SIG-M5 (cell line): ENCODE measurements around the gene CACNA1B.
"Not testable (repeated sequence)": the region's sequence is repeated elsewhere in the genome, so short reads cannot be mapped to it uniquely, and the experiment has no call there.

ENCODE experiments used
- DNase-seq: peaks from one replicate; lab custom pipeline; 2025; lab: John Stamatoyannopoulos, UW

CACNA1B gene

DNA sequence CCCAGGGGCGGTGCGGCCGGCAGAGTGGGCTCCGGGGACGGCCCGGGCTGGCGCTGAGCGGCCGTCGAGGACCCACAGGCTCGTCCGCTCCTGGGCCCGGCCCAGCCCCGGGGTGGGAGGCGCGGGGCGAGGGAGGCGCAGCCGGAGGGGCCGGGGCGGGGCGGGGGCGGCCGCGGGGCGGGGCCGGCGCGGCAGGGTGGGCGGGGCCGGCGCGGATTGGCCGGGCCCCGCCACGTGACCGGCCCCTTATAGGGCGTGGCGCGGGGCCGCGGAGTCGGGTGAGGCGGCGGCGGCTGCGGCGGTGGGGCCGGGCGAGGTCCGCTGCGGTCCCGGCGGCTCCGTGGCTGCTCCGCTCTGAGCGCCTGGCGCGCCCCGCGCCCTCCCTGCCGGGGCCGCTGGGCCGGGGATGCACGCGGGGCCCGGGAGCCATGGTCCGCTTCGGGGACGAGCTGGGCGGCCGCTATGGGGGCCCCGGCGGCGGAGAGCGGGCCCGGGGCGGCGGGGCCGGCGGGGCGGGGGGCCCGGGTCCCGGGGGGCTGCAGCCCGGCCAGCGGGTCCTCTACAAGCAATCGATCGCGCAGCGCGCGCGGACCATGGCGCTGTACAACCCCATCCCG is at the start of gene CACNA1B:
CACNA1B (plus strand) TSS at position 277 of the 617 bp plus-strand sequence; CDS start at position 429, 152 bp downstream.
- DNase-seq, result not testable (repeated sequence)

DNA sequence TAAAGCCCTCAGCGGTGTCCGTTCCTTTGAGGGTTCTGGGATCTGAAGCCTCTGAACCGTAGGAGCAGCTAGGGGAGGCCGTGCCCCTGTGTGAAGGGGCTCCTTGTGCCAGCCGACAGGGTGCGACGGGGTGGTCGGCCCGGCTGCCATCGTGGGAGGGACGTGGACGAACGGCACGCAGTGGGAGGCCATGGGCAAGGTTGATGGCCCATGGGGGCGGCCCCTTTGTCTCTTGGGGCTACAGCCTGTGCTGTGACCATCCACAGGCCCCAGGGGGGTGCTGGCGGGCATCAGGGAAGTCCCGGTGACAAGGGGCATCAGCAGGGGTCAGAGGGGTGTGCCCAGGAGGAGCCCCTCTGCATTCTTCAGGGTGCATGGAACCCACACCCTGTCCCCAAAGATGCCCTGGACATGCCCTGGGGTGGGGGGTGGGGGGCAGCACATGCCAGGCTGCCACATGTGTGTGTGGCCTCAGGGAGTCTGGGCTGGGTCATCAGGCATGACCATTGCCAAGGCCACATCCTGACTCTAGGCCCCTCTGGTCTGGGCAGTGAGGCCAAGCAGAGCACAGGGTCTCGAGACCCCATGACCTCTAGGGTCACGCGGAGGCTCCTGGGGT is 49.6 kb upstream of the CACNA1B start:
- no peak for DNase-seq

DNA sequence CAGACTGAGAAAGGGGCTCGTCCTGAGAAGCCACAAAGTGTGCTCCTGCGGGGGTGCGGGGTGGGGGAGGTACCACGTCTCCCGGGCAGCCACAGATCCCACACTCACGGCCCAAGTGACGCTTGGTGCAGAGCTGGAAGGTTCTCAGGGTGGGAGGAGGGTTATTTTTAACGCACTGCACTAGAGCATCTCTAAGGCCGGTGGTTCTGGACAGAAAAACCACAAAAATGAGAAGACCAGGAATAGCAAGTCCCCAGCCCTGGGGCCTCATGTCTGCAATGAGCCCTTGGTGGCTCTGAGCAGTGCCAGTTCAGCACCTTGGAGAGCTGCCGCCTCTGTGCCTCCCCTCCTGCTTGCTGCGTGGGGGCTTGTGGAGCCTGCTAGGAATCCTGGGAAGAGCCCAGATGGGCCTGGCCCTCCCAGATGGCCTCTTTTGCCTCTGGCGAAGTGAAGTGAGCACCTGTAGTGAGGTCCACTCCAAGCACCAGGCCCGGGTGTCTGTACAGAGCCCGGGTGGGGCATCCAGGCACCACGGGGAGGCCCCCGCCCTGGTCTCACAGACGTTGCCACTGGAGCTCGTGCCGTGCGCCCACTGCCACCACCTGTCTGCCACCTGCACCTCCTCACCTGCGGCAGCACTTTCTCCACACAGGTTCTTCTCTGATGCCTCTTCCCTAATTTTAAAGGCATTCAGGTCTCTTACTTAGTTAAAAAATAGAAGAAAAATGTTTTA is 48.9 kb upstream of the CACNA1B start:
- DNase-seq, result no peak

DNA sequence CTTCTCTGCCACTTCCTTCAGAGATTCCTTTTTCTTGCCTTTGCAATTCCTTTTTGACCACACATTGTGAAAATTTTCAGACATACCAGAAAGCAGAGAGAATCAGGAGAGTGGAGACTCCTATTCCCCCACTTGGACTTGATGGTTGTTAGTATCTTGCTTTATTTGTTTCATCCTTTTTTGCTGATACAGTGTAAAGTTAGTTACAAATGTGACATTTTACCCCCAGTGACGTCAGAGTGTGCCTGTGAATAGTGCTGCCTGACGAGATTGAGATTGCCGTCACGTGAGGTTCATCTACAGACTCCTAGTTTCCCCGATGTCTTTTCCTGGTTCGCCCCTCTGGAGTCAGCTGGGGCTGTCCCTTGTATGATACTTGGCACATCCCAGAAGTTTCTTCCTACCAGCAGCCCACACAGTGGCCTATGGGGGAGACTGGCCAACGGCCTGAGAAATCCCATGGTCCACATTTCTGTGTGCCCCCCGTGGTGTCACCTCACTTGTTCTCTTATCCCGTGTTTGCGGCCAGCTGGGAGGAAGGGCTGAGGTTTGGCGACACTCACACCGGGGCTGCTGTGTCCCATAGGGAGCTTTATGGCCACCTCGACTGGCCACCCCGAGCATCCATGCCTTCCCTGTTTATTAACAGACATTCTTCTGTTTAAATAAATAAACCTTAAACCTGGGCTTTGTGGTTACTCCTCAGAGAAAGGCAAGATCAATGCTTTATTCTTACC is 48.2 kb upstream of the CACNA1B start:
- DNase-seq, result no peak

DNA sequence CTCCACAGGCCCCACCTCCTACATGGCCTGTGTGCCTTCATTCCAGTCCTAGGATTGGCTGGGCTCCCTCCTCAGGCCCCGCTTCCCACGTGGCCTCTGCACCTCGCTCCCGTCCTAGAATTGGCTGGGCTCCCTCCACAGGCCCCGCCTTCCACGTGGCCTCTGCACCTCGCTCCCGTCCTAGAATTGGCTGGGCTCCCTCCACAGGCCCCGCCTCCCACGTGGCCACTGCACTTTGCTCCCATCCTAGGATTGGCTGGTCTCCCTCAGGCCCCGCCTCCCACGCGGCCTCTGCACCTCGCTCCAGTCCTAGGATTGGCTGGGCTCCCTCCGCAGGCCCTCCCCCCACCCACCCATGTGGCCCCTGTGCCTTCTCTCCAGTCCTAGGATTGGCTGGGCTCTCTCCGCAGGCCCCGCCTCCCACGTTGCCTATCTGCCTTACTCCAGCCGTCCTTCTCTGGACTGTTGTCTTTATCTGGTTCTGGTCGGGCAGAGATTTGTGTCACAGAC is 45.3 kb upstream of the CACNA1B start:
- no peak for DNase-seq

DNA sequence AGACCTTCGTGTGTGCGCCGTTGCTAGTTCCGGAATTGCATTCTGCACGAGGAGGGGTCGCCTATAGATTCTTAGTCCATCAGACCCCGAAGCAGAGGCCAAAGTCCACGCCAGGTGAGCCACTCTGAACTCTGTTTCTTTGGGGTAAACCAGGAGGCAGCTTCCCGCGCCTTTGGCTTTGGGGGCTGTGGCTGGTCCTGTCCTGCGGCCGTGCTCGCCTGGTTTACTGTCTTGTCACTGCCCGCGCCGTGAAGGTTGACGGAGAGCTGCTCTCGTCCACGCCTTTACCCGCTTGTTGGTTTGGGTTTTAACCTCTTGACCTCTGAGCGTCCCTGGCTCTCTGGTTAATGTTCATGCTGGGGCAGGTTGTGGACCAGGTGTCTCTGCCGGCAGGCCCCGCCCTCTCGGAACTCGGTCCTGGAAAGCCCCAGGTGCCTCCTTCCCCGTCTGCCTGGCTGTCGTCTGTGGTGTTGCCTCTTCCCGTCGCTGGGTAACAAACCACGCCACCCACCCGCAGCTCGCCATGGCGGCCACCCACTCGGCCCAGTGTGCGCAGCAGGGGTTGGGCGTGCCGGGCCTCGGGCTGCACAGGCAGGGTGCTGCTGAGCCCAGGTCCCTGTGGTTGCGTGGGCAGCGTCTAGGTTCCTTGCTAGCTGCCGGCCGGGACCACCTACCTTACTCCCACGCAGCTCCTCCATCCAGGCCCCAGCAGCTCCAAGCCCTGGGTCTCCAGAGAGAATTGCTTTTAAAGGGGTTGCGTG is 44.6 kb upstream of the CACNA1B start:
- no peak for DNase-seq

DNA sequence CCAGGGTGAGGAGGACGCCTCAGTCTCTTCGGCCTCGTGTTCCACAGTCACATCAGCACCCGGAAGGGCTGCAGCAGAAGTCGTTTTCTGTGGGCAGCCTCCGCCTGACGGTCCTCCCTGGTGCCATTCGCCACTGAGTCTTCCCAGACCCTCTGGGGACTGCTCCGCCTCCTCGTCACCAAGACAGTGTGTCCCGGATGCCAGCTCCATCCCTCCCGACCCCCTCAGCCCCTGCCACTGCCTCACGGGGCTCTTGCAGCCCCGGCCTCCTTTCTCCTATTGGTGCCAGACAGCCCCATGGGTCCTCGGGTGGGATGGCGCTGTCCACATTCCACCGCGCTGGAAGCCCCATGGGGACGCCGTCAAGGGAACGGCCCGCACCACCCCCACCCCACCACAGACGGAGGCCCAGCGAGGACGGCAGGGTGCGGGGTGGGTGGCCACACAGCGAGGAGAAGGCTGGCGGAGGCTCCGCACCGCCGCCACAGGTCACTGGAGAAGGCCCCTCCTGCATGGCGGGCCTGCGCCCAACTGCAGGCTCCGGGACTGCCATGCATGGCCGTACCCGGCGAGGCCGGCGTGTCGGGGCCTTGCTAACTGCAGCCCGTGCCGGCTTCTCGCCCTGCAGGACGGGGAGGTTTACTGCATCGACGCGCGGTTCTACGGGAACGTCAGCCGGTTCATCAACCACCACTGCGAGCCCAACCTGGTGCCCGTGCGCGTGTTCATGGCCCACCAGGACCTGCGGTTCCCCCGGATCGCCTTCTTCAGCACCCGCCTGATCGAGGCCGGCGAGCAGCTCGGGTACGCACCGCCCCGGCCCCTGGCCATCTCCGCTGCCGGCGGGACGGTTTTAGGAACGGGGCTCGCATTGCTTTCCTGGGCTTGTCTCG is 43.6 kb upstream of the CACNA1B start:
- DNase-seq, result no peak

DNA sequence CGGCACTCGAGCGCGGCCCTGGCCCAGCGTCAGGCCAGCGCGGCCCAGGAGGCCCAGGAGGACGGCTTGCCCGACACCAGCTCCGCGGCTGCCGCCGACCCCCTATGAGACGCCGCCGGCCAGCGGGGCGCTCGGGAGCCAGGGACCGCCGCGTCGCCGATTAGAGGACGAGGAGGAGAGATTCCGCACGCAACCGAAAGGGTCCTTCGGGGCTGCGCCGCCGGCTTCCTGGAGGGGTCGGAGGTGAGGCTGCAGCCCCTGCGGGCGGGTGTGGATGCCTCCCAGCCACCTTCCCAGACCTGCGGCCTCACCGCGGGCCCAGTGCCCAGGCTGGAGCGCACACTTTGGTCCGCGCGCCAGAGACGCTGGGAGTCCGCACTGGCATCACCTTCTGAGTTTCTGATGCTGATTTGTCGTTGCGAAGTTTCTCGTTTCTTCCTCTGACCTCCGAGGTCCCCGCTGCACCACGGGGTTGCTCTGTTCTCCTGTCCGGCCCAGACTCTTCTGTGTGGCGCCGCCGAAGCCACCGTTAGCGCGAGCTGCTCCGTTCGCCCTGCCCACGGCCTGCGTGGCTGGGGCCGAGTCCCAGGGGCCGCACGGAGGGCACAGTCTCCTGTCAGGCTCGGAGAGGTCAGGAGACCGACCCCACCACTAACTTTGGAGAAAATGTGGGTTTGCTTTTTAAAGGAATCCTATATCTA is 42.6 kb upstream of the CACNA1B start:
- DNase-seq, result no peak

DNA sequence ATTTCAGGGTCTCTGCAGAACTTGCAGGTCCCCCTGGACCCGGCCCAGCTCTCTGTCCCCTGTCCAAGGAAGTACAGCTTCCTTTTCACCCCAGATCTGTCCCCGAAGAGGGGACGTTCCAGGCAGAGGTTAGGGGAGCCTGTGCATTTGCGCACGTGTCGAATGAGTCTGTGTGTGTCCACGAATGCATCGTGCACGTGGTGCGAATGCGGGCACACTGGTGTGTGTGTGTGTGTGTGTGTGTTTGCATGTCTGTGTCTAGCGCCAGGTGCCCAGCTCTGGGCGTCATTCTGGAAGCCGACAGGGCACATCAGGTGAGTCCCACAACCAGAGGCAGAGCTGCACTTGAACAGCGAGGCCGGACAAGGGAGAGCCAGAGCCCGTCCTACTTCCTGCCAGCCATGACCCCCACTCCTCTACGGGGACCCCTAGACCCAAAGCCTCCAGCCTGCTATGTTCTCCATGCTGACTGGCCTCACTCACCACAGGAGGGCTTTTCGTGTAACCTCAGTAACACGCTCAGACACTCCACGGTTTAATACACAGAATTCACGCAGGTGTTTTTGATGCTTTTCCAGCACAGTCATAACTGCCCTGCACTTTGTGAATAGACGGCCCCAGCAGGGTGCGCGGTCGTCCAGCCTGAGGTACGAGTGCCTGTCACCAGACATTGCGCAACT is 41.3 kb upstream of the CACNA1B start:
- DNase-seq, result no peak

DNA sequence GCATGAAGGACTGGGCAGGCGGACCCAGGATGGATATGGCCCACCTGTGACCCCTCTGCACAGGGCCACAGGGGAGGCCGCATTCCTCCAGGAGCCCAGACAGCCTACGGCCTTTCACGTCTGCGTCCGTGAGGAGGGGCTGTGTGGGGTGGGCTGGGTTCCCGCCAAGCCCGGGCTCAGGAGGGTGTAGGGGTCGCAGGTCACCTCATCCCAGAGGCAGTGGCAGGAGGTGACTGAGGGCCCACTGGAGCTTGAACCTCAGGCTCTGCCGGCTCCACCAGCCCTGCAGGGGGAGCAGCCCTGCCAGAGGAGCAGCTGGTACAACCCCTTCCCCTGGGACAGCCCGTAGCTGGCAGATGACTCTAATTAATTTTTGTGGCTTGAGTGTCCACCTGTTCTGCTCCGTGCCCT is 40.7 kb upstream of the CACNA1B start:
- DNase-seq, result no peak

DNA sequence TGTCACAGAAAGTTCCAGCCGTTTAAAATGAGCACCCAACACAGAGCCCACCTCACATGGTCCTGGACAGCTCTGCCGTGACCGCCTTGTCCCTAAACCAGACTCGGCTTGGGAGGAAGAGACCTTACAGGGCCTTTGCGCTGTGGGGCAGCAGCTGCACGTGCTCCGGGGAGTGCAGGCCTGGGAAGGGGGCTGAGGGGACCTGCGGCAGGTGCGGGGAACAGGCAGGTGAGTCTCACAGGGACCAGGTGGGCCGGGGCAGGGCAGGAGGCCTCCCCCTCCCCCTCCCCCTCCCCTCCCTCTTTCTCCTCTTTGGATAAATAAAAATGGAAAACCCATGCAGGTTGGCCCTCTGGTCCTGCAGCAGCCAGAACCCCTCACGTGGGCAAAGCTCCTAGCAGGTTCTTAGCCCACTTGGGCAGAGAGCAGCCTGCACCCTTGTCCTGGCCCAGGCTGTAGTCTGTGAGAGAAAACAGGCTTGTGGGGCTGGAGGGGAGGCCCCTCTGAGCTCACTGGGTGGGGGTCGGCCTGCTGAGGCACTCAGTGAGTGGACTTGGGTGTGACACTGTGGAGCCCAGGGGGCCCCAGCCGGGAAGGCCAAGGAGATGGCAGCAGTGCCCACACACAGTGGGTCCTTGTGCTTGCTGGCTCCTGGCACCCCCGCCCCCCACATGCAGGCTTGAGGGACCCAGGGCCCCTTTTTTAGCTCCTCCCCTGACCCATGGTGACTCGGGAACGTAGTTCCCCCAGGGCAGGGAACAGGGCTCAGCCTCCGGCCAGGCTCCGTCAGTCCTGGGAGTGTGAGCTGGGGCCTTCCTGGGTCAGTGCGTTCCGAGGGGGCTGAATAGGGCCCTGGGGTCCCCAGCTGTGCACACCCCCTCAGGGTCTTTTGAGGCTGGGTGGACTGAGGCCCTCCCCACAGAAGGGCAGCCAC is 40.0 kb upstream of the CACNA1B start:
- no peak for DNase-seq

DNA sequence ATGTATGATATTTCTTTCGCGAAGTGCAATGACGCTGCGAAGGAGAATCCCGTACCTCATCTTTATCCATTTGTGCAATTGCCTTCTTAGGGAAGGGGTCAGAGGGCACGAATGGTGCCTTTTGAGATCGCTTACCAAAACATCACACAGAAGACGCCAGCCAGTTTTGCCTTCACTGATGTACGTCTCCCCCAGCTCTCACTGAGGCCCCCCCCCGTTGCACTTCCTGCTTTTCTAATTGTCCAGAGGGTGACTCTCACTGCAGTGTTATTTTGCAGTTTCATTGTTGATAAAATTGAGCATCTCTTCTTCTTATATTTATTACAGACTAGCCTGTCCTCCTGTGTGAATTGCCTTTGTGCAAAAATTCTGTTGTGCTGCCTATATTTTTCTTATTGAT is 39.0 kb upstream of the CACNA1B start:
- no peak for DNase-seq

DNA sequence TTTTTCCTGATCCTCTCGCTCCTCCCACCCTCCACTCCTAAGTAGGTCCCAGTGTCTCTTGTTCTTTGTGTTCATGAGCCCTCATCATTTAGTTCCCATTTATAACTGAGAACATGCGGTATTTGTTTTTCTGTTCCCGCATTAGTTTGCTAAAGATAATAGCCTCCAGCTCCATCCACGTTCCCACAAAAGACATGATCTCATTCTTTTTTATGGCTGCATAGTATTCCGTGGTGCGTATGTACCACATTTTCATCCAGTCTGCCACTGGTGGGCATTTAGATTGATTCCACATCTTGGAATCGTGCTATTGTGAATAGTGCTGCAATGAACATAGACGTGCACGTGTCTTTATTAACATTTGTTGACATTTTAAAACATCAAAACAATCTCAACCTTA is 34.2 kb upstream of the CACNA1B start:
- DNase-seq, result no peak

DNA sequence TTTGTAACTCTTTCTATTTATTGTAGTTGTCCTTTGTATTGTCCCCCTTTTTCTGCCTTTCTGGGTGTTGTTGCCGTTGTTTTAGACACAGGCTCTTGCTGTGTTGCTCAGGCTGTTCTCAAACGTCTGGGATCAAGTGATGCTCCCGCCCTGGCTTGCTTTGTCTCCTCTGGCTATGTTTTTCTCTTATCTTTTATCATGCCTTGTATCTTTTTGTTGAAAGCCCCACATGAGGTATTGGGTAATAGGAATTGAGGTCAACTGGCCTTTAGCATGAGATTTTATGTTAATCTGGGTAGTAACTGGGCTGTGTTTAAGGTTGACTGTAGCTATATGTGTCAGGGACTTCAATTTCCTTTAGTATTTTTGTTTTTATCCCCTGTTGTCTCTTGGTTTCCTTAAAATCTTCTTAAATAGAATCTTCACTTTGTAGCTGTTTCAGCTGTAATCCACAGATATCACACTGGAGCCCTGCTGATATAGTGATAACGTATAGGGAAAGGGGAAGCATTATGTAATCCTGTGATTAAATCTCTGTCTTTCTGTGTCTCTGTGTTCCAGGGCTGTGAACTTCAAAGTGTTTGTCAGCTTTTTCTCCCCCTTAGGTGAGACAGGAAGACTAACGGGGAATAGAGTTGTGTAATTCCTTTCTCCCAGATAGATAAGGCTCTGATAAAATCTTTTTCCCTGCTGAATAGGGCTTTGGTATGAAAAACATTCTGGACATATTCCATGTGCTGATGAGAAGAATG is 25.9 kb upstream of the CACNA1B start:
- no peak for DNase-seq

DNA sequence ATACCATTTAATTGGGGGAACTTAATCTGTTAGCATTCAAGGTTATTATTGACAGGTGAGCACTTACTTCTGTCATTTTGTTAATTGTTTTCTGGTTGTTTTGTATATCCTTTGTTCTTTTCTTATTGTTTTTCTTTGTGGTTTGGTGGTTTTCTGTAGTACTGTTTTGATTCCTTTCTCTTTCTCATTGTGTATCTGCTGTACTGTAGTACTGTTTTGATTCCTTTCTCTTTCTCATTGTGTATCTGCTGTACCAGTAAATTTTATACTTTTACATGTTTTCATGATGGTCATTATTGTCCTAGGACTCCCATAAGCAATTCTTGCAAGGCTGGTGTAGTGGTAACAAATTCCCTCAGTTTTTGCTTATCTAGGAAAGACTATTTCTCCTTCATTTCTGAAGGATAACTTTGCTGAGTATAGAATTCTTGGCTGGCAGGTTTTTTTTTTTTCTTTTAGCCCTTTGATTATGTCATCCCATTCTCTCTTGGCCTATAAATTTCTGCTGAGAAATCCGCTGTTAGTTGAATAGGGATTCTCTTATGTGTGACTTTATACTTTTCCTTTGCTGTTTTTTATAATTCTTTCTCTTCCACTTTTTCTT is 24.1 kb upstream of the CACNA1B start:
- no peak for DNase-seq

DNA sequence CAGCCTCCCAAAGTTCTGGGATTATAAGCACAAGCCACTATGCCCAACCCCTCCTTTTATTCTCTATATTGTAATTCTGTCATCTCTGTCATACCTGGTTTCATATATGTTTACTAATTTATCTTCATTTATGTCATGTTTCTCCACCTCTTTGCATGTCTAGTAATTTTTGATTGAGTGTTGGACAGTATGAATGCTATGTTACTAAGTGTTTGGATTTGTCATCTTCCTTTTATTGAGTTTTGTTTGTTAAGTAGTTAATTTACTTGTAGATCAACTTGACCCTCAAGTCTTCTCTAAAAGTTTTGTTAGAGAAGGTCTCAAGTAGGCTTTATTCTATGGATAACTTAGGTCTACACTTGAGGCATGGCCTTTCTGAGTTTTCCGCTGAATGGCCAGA is 17.2 kb upstream of the CACNA1B start:
- DNase-seq, result no peak

DNA sequence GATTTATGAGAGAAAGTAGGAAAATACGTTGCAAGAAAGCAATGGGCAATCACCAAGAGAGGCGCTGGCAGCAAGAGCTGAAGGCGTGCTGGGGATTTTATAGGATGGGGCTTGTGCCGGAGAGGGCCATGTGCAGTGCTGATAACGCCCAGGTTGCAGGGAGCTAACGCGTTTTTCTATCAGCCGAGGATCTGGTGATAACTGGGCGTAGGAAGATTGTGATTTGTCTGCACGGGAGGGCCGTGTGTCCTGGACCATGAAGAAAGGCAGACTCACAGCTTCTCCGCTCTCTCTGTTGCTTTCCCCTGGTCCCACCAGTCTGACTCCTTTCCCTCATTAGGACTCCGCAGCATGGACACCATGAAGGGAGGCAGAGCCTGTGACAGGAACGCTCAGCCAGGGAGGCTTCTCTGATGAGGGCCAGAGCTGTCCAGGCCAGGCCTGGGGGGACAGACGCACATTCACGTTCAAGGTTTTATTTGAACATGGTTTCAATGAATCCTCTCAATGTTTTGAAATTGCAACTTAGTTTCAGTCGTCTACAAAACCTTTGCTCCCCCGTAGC is 11.9 kb upstream of the CACNA1B start:
- DNase-seq, result no peak
